Activated T-cell treated with anti-CD3 and anti-CD28 coated beads for 1 hour (primary cell): ENCODE measurements around the gene TTBK1.

ENCODE experiments used
- DNase-seq: peaks from one replicate; pipeline ENCODE4 v3.0.0-alpha.2; 2020; ENCODE audit warnings: low read depth

Gene TTBK1

DNA sequence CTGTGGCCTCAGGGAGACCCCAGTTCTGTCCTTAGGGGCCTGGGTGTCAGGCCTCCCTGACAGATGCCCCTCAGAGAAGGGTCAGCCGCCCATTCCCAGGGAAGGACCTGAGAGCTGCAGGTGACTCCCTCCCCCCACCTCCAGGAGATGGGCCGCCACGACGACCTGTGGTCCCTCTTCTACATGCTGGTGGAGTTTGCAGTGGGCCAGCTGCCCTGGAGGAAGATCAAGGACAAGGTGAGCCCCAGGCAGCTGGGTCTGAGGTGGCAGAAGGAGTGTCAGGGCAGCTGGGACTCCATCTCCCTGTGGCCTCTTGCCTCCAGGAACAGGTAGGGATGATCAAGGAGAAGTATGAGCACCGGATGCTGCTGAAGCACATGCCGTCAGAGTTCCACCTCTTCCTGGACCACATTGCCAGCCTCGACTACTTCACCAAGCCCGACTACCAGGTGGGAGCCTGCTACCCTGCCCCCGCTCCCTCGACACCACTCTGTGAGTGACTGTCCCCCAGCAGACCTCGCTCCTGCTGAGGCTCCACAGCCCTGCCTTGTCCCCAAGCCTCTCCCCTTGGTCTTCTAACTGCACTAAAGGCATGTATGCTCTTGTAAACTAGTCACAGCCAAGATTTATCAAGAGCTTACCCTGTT is 12.2 kb downstream of the TTBK1 start:
- DNase-seq, result no peak

DNA sequence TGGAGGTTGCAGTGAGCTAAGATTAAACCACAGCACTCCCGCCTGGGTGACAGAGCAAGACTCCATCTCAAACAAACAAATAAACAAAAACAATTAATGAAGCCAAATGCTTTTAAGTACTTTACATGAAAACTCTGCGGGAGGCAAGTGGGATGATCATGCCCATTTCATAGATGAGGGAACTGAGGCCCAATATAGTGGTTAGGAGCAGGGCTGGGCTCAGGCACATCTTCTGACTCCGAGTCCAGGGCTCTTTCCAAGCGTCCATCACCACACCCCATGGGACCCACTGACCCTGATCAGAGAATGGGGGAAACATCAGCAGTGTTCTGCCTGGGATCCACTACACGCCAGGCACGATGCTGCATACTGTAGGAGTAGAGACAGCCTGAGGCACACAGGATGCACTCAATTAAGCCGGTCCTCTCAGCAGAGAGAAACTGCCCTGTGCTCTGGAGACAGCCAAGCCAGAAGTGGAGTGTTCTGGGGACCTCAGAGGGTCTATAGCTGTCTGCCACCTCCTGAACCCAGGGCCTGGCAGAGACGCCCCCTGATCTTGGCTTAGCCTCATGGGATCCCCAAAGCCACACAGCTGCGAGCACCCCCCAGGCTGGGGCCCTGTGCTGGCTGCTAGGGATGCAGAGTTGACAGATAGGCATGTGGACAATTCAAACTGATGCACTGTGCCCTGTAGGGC is 13.5 kb downstream of the TTBK1 start:
- DNase-seq, result no peak

DNA sequence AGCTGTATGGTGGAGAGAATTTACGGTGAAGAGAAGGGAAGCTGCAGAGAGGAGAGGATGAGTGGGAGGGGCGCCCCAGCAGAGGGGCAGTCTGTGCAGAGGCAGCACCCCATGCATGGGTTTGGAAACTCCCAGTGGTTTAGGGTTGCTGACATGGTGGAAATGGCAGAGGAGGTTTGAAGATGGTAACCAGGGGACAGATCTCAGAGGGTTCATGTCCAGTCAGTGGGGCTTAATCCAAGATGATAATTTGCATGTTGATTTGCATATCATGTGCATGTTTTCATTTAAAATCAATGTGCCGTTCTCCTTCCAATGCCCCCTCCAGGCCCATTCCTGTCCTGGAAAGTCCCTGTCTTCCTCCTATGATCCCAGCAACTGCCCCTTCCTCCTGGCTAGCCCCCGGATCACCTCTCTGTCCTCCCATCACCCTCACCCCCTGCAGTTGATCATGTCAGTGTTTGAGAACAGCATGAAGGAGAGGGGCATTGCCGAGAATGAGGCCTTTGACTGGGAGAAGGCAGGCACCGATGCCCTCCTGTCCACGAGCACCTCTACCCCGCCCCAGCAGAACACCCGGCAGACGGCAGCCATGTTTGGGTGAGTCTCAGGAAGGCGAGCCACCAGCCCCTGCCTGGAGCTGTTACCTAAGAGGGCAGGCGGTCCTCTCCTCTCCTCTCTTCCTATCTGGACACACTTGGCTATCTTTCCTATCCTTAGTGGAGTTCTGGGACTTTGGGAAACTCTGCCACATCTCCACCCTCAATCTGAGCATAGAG is 14.3 kb downstream of the TTBK1 start:
- DNase-seq, result no peak

DNA sequence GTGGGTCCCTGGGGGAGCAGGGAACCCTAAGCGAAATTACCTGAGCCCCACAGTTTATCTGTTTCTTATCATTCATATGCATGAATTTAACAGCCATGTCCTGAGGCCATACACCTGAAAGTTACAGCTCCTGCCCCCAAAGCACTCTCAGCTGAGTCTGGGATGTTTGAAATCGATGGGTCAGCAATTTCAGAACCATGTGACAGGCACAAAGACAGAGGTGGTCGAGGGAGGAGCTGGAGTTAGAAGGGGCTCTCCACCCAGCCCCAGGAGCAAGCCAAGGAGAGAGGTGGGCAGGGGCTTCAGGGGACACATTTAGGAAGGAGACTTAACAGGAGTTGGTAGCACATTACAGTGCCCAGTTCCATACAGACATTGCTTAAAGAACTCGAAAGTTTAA is 14.9 kb downstream of the TTBK1 start:
- no peak for DNase-seq

DNA sequence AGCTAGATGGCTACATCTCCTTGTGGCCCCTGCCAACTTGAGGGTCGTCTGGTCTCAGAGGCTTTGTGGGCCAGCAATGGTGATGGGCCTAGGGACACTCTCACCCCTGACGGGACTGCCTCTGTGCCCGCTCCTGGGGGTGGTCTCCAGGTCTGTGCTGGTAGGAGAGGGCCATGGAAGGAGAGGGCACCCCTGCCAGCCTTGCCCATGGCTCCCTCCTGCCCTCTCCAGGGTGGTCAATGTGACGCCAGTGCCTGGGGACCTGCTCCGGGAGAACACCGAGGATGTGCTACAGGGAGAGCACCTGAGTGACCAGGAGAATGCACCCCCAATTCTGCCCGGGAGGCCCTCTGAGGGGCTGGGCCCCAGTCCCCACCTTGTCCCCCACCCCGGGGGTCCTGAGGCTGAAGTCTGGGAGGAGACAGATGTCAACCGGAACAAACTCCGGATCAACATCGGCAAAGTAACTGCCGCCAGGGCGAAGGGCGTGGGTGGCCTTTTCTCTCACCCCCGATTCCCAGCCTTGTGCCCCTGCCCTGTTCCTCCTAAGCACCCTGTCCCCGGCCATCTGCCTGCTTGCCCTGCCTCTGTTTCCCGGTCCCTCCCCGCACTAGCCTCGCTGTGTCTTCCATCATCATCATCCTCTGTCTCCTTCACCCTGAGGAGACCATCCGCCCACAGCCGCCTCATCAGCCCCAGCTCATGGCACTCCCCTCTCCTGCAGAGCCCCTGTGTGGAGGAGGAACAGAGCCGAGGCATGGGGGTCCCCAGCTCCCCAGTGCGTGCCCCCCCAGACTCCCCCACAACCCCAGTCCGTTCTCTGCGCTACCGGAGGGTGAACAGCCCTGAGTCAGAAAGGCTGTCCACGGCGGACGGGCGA is 15.8 kb downstream of the TTBK1 start:
- DNase-seq, result no peak

DNA sequence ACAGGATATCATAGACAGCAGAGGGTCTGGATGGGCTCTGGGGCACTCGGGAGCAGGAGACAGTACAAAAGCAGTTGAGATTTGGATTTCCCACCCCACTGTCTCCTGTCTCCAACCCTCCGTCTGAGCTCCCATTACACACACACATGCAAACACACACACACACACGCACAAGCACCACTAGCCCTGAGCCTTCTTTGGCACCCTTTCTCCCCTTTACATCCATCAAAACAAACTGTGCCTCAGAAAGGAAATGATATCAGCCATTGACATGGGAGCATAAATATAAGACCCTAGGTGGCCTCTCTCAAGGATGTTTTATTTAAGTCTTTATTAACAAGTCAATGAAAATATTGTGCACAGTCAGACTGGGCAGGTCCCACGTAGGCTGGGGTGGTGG is 17.5 kb downstream of the TTBK1 start:
- no peak for DNase-seq

DNA sequence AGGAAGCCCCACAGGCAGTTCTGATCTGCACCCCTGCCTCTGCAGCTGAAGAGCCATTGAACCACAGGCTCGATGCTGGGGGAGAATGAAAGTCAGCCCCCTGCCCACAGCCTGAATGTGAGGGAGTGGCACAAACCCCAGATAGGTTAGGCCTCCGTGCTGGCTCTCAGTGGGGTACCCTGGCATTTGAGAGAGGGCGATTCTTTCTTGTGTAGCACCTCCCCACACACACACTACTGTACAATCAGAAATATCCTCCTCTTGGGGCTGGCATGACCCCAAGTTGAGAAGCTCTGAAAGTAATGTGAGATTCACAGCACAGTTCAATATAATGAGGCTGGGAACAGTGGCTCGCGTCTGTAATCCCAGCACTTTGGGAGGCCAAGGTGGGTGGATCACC is 17.9 kb downstream of the TTBK1 start:
- no peak for DNase-seq

DNA sequence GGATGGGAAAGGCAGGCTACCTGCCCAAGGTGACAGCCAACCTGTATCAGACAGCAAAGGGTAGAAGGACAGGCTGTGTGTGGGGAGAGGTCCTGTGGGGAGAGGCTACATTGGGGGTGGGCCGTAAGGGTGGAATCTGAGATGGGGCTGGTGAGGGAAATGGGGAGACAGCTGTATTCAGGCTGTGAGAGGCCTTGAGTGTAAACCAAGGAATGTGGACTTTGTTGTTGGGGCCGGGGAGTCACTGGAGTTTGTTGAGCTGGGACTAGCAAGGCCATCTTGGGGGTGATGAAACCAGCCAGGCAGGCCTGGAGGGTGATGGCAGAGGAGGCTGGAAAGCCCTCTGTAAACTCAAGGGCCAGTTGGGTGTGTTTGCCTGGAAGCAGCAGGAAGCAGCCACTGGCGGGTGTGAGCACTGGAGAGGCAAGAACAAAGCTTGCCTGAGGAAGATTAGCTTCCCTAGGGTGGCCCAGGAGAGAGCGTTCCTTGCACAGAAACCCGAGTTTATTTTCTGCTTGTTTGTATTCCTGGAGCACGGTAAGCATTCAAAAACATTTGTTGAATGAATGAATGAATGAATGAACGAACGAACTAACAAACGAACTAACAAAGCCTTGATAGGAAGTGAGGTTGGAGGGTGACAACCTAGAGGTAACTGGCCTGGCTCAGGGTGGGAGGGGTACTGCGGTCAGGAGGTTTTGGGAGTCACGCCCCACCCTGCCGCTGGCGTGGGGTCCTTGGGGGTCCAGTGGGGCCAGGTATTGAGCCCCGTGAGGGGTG is 18.9 kb downstream of the TTBK1 start:
- DNase-seq, result no peak

DNA sequence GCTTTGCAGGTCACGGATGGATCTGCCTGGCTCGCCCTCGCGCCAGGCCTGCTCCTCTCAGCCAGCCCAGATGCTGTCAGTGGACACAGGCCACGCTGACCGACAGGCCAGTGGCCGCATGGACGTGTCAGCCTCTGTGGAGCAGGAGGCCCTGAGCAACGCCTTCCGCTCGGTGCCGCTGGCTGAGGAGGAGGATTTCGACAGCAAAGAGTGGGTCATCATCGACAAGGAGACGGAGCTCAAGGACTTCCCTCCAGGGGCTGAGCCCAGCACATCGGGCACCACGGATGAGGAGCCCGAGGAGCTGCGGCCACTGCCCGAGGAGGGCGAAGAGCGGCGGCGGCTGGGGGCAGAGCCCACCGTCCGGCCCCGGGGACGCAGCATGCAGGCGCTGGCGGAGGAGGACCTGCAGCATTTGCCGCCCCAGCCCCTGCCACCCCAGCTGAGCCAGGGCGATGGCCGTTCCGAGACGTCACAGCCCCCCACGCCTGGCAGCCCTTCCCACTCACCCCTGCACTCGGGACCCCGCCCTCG is 19.6 kb downstream of the TTBK1 start:
- DNase-seq, result no peak

DNA sequence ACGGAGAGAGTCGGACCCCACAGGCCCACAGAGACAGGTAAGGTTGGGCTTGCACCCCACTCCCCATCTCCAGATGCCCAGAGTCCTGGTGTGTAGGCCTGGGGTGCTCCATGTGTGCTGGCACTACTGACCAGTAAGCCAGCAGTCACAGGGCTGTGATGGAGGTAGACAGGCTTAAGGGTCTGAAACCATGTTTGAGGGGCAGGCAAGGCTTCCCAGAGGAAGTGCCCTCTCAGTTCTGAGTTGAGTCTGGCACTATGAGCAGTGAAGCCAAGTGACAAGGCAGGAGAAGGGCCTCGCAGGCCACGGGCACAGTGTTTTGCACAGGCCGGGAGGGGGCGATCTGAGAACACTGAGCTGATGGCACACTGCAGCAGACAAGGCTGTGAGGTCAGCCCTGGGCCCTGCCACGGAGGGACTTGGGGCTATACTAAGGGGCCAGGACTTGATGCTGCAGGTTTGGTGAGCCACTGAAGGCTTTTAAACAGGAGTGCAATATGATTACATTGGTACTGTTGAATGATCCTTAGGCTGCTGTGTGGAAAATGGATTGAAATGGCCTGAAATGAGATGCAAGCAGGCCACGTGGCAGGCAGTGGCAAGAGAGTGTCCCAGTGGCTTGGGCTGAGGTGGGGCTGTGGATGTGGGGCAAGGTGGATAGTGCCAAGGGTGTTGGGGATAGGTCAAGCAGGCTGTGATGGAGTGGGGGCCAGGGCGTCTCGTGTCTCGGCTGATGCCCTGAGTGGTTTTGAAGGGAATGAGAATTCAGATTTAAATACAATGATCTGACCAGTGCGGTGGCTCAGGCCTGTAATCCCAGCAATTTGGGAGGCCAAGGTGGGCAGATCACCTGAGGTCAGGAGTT is 20.3 kb downstream of the TTBK1 start:
- peak; percentile 73 for DNase-seq

DNA sequence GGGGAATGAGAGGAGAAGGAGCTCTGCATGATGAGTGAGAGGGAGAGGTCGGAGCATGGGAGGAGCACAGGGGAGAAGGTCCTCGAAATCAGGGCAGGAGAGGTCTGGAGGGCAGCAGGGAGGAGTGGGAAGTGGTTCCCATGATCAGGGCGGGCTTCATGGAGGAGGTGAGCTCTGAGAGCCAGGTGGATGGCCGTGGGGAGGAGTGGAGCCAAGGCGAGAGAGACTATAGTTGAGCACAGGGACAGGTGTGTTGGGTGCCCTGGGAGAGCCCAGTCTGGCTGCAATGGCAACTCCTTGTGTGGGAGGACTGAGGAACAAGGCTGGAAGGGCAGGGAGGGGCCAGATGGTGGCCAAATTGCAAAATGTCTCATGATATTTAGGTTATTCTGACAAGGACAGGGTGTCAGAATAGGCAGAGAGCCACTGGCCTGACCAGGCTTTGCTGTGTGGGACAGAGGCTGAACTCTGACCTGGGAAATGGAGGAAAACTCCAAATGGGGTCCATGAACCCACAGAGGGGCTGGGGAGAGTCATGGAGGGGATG is 21.4 kb downstream of the TTBK1 start:
- DNase-seq, result no peak

DNA sequence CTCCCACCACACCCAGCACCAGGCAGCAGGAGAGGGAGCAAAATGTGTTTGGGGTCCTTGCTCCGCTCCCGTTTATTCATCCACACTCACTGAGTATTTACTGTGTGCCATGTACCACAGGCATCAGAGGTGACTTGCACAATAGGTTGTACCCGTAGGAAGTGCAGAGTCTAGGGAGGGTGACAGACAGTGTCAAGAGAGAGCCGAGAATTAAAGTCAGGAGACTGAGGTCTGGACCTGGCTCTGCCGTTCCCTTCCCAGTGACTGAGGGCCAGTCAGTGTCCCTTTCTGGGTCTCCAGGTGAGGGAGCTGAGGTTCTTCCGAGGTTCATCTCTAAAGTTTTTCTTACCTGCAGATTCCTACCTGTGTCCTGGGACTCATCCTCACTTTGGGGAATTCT is 22.3 kb downstream of the TTBK1 start:
- DNase-seq, result no peak

DNA sequence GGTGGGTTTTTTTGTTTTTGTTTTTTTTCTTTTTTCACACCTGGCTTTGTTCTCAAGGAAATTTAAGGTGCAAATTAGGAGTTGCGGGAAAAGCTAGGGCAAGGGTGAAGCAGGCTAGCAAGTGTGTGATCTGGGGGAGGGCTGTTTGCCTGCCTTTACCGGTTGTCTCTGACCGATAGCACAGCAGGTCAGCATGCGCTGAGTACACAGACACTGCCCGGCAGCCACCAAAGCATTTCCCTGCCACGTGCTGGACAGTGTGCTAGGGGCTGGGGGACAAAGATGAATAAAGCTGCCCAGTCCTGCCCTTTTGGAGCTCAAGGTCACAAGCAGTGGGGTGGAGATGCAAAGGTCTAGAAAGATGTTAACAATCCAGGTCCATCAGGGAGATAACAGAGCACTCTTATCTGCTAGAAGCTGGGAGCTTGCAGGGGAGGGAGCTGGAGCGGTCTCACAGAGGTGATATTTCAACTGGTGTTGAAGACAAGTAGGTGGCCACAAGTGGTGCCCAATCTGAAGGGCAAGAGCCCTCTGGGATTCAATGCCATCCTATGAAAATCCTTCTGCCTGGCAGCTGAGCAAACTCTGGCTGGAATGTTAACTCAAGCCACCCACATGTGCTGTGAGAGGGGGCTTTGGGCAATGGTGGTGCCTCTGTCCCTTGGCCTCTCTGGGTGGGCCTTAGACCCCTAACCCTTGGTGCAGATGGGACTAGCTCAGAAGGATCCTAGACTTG is 24.5 kb downstream of the TTBK1 start:
- no peak for DNase-seq

DNA sequence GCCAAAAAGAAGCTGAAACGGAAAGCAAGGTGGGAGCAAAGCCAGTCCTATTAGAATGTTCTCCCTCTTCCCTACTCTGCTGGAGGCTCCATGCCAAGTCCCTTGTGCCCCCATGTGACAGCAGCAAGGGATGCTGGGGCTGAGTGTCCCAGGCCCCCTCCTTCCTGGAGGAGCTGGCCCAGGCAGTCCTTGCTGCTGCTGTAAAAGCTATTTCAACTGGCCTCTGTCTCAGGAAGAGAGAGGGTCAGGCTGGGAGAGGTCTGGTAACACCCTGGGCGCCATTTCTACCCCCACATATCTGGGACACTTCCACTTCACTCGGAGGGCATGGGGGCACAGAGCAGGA is 25.0 kb downstream of the TTBK1 start:
- DNase-seq, result no peak

DNA sequence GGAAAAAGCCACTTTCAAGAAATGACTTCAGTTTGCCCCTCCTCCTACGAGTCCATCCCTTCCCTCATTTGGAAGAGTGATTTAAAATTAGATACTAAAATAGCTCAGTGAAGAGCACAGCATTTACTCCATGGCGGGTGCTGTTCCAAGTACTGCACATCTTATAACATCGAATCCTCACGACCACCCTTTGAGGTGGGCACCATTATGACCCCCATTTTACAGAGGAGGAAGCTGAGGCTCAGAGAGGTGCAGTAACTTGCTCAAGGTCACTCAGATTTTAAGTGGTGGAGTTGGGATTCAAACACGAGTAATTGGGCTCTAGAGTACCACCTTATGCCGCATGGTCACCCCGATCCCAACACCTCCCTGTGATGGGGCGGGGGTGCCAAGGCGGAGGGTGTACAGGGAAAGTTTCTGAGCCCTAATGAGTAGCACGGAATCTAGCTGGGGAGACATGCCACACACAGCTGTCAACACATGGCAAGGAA is 25.5 kb downstream of the TTBK1 start:
- no peak for DNase-seq

DNA sequence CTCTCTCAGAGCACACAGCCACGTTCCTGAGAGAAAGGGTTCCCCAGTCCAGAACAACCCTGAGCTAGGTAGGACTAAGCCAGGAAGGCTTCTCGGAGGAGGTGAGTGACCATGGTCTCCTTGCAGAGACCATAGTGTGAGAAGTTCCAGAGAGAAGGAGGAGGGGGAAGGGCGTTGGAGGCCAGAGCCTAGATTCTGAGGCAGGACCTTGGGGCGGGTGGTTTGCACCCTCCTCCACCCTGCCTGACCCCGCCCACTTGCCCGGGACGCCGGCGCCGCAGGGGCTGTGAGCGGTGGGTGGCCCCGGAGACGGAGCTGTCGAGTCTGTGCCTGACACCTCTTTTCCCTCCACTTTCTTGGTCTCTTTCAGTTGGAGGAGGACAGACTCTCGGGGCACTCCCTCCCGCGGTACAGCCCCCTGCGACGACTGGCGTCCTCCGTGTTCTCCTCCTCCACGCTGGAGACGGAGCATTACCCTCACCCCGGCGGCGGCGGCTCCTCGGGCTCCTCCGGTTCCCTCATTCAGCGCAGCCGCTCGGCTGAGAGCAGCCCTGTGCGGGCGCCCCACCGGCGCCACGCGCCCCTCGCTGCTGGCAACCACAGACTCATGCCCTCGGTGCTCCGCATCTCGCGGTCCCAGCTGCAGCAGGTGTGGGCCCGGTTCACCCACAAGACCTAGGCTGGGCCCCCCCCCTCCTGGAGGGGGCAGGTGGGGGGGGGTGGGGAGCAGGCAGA is 26.2 kb downstream of the TTBK1 start:
- peak; percentile 30 for DNase-seq

DNA sequence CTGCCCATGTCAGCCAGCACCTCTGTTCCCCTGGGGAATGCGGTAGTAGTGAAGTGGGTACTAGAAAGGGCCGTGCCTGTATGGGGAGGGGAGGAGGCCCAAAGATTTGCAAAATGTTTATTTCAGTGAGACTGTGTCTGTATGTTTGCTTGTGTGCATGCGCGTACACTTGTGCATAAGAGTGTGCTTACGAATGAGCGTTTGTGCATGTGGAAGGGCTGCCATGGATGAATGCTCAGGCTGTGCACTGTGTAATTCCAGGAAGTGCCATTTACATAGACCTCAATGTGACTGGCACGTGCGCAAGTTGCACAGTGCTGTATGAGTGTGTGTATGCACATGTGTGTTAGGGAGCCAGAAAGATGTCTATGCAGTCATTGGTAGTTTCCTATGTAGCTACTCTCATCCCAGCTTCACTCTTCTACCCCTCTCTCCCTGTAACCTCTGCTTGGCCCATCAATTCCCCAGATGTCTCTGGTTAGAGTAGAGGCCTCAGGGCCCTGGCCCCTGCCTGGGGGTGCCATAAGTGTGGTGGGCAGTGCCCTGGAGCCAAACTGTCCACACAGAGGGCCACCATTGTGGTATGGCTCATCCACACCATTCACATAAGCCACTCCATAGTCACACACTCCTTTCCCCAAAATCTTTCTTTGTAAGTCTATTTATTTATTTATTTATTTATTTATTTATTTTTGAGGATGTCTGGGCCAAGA is 28.0 kb downstream of the TTBK1 start:
- DNase-seq, result no peak

DNA sequence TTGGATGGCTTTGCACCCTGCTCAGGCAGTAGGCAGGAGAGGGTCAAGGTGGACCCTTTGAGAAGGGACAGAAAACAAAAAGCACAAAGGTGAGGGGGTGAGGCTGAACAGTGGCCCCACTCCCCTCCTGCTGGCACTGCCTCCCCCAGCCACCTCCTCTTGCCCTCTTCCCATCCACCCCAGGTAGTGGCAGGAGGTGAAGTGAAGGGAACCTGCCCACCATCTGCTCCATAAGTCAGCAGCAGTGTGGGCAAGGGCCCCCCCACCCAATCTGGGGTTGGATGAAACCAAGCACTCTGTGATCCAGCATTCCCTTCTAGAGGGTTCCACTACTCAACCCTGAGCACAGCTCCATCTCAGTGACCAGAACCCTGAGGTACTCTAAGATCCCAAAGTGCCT is 28.7 kb downstream of the TTBK1 start:
- no peak for DNase-seq
